ENCODE measurements around the gene ADD1. TPM values are rescaled to one million over a fixed set of nuclear protein-coding genes. Genes with fewer than 3 reads are reported as not detected.

Gene ADD1
- polyA plus RNA-seq, 1 donor (not counting 4 experiments of a cell fraction or from before 2014, with no cell fraction given) = 109 TPM

GRCh38 chr4:2935762-2936743 lies 92.4 kb downstream of the ADD1 start:
- H3K9me3 ChIP-seq (ENCODE audit: control insufficient read depth, low read depth, low read length) = no peaks in the 10 kb centered on the region

GRCh38 chr4:2936773-2937145 lies 93.1 kb downstream of the ADD1 start:
- DNase-seq (ENCODE audit: low read depth, low spot score) (peak; percentile 74), FAIRE-seq (no peak)
- H3K4me1 ChIP-seq (ENCODE audit: control insufficient read depth, extremely low read depth, insufficient read depth, low read length) = peaks cover 32% of the 10 kb centered on the region
- peak overlapping the region; percentile 98 for H3K27ac ChIP-seq (ENCODE audit: control insufficient read depth, insufficient read depth, low read length)
- H3K4me3 ChIP-seq (ENCODE audit: control insufficient read depth in 2 of 3, extremely low read depth in 1 of 3, insufficient read depth in 2 of 3, low read depth in 1 of 3, low read length in 3 of 3) = peak overlapping the region; percentile 91 to 97 (median 94)
- no peaks in the 10 kb centered on the region for H3K9me3 ChIP-seq (ENCODE audit: control insufficient read depth, low read depth, low read length)
- H3K36me3 ChIP-seq (ENCODE audit: control insufficient read depth in 2 of 2, extremely low read depth in 1 of 2, insufficient read depth in 2 of 2, low read length in 2 of 2) = peaks cover 25 to 50% of the 10 kb centered on the region in 2 experiments
- peak overlapping the region; percentile 87 for H3K4me2 ChIP-seq (ENCODE audit: control insufficient read depth, extremely low read depth, insufficient read depth, low read depth, low read length)
- H2AFZ ChIP-seq (ENCODE audit: control insufficient read depth, low read length) = no peak overlapping the region
- TF ChIP-seq EZH2 (IDR thresholded peaks at IDR 0.05; ENCODE audit: low read length) (no peak), CTCF (optimal IDR thresholded peaks at IDR 0.05 in 1 of 3, IDR thresholded peaks at IDR 0.05 in 1 of 3, conservative IDR thresholded peaks at IDR 0.05 in 1 of 3; ENCODE audit: extremely low read depth in 1 of 3, insufficient read depth in 2 of 3, low read length in 3 of 3) (no peak)
- dilution Hi-C loops (cut with MboI; ENCODE audit: extremely low pct_ligation_motif_present, low sequenced_read_pairs) = no loop called here
- no peaks in the 10 kb centered on the region for H3K27me3 ChIP-seq (ENCODE audit: control insufficient read depth, extremely low read depth, insufficient read depth, low read length)
- H3K9ac ChIP-seq (ENCODE audit: control insufficient read depth, extremely low read depth, insufficient read depth, low read length) = peak overlapping the region; percentile 100
- H3K9me1 ChIP-seq (ENCODE audit: control insufficient read depth, extremely low read depth, insufficient read depth, low read length) = no peaks in the 10 kb centered on the region
- peaks cover 19% of the 10 kb centered on the region for H4K20me1 ChIP-seq (ENCODE audit: control insufficient read depth, extremely low read depth, insufficient read depth, low read length)
- H3K79me2 ChIP-seq (ENCODE audit: control insufficient read depth, insufficient read depth, low read length) = peaks cover 40% of the 10 kb centered on the region

More at GRCh38 chr4:2935762-2936743, 92.4 kb downstream of the ADD1 start:
- DNase-seq (ENCODE audit: low read depth, low spot score) (peak; percentile 71), FAIRE-seq (peak; percentile 78)
- TF ChIP-seq CTCF (optimal IDR thresholded peaks at IDR 0.05 in 1 of 3, IDR thresholded peaks at IDR 0.05 in 1 of 3, conservative IDR thresholded peaks at IDR 0.05 in 1 of 3; ENCODE audit: extremely low read depth in 1 of 3, insufficient read depth in 2 of 3, low read length in 3 of 3) = no peak
- no peak for TF ChIP-seq EZH2 (IDR thresholded peaks at IDR 0.05; ENCODE audit: low read length)
- Histone ChIP-seq H3K27me3 (ENCODE audit: control insufficient read depth, extremely low read depth, insufficient read depth, low read length) (no peaks in the 10 kb centered on the region), H3K4me1 (ENCODE audit: control insufficient read depth, extremely low read depth, insufficient read depth, low read length) (peaks cover 32% of the 10 kb centered on the region), H3K79me2 (ENCODE audit: control insufficient read depth, insufficient read depth, low read length) (peaks cover 45% of the 10 kb centered on the region), H2AFZ (ENCODE audit: control insufficient read depth, low read length) (no peak overlapping the region), H4K20me1 (ENCODE audit: control insufficient read depth, extremely low read depth, insufficient read depth, low read length) (peaks cover 22% of the 10 kb centered on the region), H3K4me3 (ENCODE audit: control insufficient read depth in 2 of 3, extremely low read depth in 1 of 3, insufficient read depth in 2 of 3, low read depth in 1 of 3, low read length in 3 of 3) (peak overlapping the region; percentile 91 to 97 (median 94)), H3K27ac (ENCODE audit: control insufficient read depth, insufficient read depth, low read length) (peak overlapping the region; percentile 98), H3K4me2 (ENCODE audit: control insufficient read depth, extremely low read depth, insufficient read depth, low read depth, low read length) (peak overlapping the region; percentile 87), H3K9me1 (ENCODE audit: control insufficient read depth, extremely low read depth, insufficient read depth, low read length) (no peaks in the 10 kb centered on the region), H3K36me3 (ENCODE audit: control insufficient read depth in 2 of 2, extremely low read depth in 1 of 2, insufficient read depth in 2 of 2, low read length in 2 of 2) (peaks cover 23 to 49% of the 10 kb centered on the region in 2 experiments), H3K9ac (ENCODE audit: control insufficient read depth, extremely low read depth, insufficient read depth, low read length) (peak overlapping the region; percentile 100)
- dilution Hi-C loops (cut with MboI; ENCODE audit: extremely low pct_ligation_motif_present, low sequenced_read_pairs) = no loop called here
